ENCODE results near the gene BCL11B. TPM values are rescaled to one million over a fixed set of nuclear protein-coding genes. Genes with fewer than 3 reads are reported as not detected.

BCL11B gene
- polyA plus RNA-seq, 3 donors: 0.01 TPM; not detected in 2

DNA sequence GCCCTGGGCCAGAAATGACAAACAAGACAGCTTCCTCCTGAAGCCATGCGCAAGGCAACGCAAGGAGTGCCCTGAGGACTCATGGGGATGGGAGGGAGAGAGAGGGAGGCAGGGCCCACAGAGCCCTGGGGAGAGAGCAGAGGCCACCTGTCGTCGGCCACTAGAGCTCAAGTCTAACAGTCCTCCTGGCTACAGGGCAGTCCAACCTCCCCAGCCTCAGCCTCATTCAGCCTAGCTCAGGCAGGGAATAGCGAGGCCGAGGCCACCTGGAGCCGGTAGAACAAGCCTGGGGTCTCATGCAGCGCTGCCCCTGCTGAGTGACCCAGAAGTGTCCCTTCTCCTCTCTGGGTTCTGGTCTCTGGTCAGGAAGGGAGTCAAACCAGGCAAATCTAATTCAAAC is 69.5 kb downstream of the BCL11B start:
- Mint-ChIP-seq H3K9me3 (peaks cover 0 to 2% (median 0%) of the 10 kb centered on the region in 7 donors), H3K4me1 (no peaks in the 10 kb centered on the region), H3K4me3 (no peak overlapping the region), H3K36me3 (no peaks in the 10 kb centered on the region), H3K27ac (no peak overlapping the region), H3K27me3 (ENCODE audit: low read depth in 3 of 3) (peaks cover 6 to 13% (median 9%) of the 10 kb centered on the region in 3 donors)
- no peak overlapping the region for H3K9ac ChIP-seq (ENCODE audit: insufficient read depth, low read length, poor library complexity, severe bottlenecking)
- no peak overlapping the region for H3K4me3 ChIP-seq (replicated peaks in 1 of 3; ENCODE audit: low read depth in 2 of 3, low read length in 3 of 3)
- no peak overlapping the region for H3K4me2 ChIP-seq (replicated peaks; ENCODE audit: extremely low read depth, low read length, poor library complexity, severe bottlenecking)
- no peaks in the 10 kb centered on the region for H3K27me3 ChIP-seq (ENCODE audit: control insufficient read depth in 2 of 2, insufficient read depth in 2 of 2, low read length in 2 of 2)
- WGBS (ENCODE audit: insufficient coverage): 94% methylated on average over 8 of the region's 8 CpGs
- TF ChIP-seq, protein P1, sequence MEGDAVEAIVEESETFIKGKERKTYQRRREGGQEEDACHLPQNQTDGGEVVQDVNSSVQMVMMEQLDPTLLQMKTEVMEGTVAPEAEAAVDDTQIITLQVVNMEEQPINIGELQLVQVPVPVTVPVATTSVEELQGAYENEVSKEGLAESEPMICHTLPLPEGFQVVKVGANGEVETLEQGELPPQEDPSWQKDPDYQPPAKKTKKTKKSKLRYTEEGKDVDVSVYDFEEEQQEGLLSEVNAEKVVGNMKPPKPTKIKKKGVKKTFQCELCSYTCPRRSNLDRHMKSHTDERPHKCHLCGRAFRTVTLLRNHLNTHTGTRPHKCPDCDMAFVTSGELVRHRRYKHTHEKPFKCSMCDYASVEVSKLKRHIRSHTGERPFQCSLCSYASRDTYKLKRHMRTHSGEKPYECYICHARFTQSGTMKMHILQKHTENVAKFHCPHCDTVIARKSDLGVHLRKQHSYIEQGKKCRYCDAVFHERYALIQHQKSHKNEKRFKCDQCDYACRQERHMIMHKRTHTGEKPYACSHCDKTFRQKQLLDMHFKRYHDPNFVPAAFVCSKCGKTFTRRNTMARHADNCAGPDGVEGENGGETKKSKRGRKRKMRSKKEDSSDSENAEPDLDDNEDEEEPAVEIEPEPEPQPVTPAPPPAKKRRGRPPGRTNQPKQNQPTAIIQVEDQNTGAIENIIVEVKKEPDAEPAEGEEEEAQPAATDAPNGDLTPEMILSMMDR (IDR thresholded peaks at IDR 0.05): no peak
- no peaks in the 10 kb centered on the region for H3K79me2 ChIP-seq (ENCODE audit: insufficient read depth, low read length)
- no peaks in the 10 kb centered on the region for H3K4me1 ChIP-seq (ENCODE audit: control insufficient read depth in 1 of 2, insufficient read depth in 2 of 2, low read length in 2 of 2)
- no peaks in the 10 kb centered on the region for H3K9me3 ChIP-seq (replicated peaks in 1 of 2; ENCODE audit: control insufficient read depth in 1 of 2, insufficient read depth in 1 of 2, low read length in 2 of 2)
- no peak overlapping the region for H3K27ac ChIP-seq (ENCODE audit: low read depth in 1 of 2, low read length in 2 of 2)
- H3K36me3 ChIP-seq (replicated peaks in 1 of 2; ENCODE audit: control insufficient read depth in 1 of 2, insufficient read depth in 2 of 2, low read length in 2 of 2): no peaks in the 10 kb centered on the region
- H4K20me1 ChIP-seq (ENCODE audit: insufficient read depth, low read length): no peaks in the 10 kb centered on the region
- no peak for DNase-seq
- H2AFZ ChIP-seq (ENCODE audit: insufficient read depth, low read depth, low read length, poor library complexity, severe bottlenecking): no peak overlapping the region
- intact Hi-C loops (cut with micrococcal nuclease): no loop called here

DNA sequence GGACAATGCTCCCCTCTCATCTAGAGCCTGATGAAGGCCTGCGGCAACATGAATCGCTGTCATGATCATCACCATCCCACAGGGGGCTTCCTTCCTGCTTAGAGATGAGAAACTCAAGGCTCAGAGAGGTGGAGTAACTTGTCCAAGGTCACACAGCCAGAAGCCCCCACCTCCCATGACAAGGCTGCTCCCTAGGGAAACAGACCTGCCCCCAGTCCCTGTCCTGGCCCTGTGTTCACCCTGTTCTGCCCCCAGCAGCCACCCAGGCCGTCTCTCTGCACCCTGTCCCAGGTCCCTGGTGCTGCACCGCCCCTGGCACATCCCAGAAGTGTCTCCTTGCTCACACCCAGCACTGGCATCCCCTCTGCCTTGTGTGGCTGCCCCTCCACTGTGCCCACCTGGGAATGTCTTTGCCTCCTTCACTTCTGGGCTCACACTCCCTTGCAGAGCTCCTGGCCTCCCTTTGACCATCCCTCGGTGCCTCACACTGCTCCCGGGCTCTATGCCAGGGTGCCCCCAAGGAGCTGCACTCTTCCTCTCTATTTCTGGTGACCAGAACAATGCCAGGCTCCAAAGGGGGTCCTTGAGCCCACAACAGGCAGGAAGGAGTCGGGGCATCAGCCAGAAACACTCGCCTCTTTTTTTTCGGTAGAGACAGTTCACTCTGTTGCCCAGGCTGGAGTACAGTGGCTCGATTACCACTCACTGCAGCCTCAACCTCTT is 70.5 kb downstream of the BCL11B start:
- TF ChIP-seq, protein P1 (IDR thresholded peaks at IDR 0.05): no peak
- Histone ChIP-seq H3K27me3 (ENCODE audit: control insufficient read depth in 2 of 2, insufficient read depth in 2 of 2, low read length in 2 of 2) (no peaks in the 10 kb centered on the region), H3K9ac (ENCODE audit: insufficient read depth, low read length, poor library complexity, severe bottlenecking) (no peak overlapping the region), H3K79me2 (ENCODE audit: insufficient read depth, low read length) (no peaks in the 10 kb centered on the region), H2AFZ (ENCODE audit: insufficient read depth, low read depth, low read length, poor library complexity, severe bottlenecking) (no peak overlapping the region), H4K20me1 (ENCODE audit: insufficient read depth, low read length) (no peaks in the 10 kb centered on the region), H3K27ac (ENCODE audit: low read depth in 1 of 2, low read length in 2 of 2) (no peak overlapping the region), H3K4me1 (ENCODE audit: control insufficient read depth in 1 of 2, insufficient read depth in 2 of 2, low read length in 2 of 2) (no peaks in the 10 kb centered on the region), H3K36me3 (replicated peaks in 1 of 2; ENCODE audit: control insufficient read depth in 1 of 2, insufficient read depth in 2 of 2, low read length in 2 of 2) (no peaks in the 10 kb centered on the region), H3K4me3 (replicated peaks in 1 of 3; ENCODE audit: low read depth in 2 of 3, low read length in 3 of 3) (no peak overlapping the region), H3K9me3 (replicated peaks in 1 of 2; ENCODE audit: control insufficient read depth in 1 of 2, insufficient read depth in 1 of 2, low read length in 2 of 2) (no peaks in the 10 kb centered on the region), H3K4me2 (replicated peaks; ENCODE audit: extremely low read depth, low read length, poor library complexity, severe bottlenecking) (no peak overlapping the region)
- no peak for DNase-seq
- intact Hi-C loops (cut with micrococcal nuclease): no loop called here
- Mint-ChIP-seq H3K9me3 (peaks cover 0 to 2% (median 0%) of the 10 kb centered on the region in 7 donors), H3K36me3 (no peaks in the 10 kb centered on the region), H3K27ac (no peak overlapping the region), H3K27me3 (ENCODE audit: low read depth in 3 of 3) (peaks cover 6 to 16% (median 7%) of the 10 kb centered on the region in 3 donors), H3K4me1 (no peaks in the 10 kb centered on the region), H3K4me3 (peak overlapping the region in 1 of 2 donors; percentile 11)
- 88% methylated on average over 10 of the region's 10 CpGs for WGBS (ENCODE audit: insufficient coverage)
